CD4-positive, alpha-beta T cell treated with Interleukin-4 for 4 hours (primary cell): ENCODE data around the gene FASLG.
"Not testable (repeated sequence)": the region's sequence is repeated elsewhere in the genome, so short reads cannot be mapped to it uniquely, and the experiment has no call there.

Source experiments
- DNase-seq: peaks from one replicate; pipeline ENCODE4 v3.0.0-alpha.2; 2020

The FASLG gene

GRCh38 chr1:172686143-172686542, 27.2 kb downstream of the FASLG start:
- DNase-seq: no peak

GRCh38 chr1:172688428-172689085, 29.7 kb downstream of the FASLG start:
- DNase-seq: not testable (repeated sequence)

- DNase-seq: not testable (repeated sequence)
Observed at GRCh38 chr1:172690925-172691324, 32.0 kb downstream of the FASLG start.

- DNase-seq: peak; percentile 70
Observed at GRCh38 chr1:172697534-172698002, 38.7 kb downstream of the FASLG start.

- peak; percentile 65 for DNase-seq
Observed at GRCh38 chr1:172698224-172698623, 39.3 kb downstream of the FASLG start.

GRCh38 chr1:172699111-172699510, 40.2 kb downstream of the FASLG start:
- peak; percentile 95 for DNase-seq

- DNase-seq: no peak
Observed at GRCh38 chr1:172699695-172700227, 40.9 kb downstream of the FASLG start.

GRCh38 chr1:172700556-172700955, 41.7 kb downstream of the FASLG start:
- DNase-seq: no peak

- peak; percentile 46 for DNase-seq
Observed at GRCh38 chr1:172704001-172704400, 45.1 kb downstream of the FASLG start.

GRCh38 chr1:172704420-172705210, 45.7 kb downstream of the FASLG start:
- DNase-seq: no peak

GRCh38 chr1:172708452-172708851, 49.5 kb downstream of the FASLG start:
- DNase-seq: peak; percentile 90

GRCh38 chr1:172711558-172711957, 52.7 kb downstream of the FASLG start:
- DNase-seq: no peak

GRCh38 chr1:172713466-172713865, 54.6 kb downstream of the FASLG start:
- no peak for DNase-seq
